H1 (cell line): ENCODE data around the gene SBSN. TPM values are rescaled to one million over a fixed set of nuclear protein-coding genes. Genes with fewer than 3 reads are reported as not detected.

Experiments used
- CTCF ChIA-PET: fragments of 300-600 bp; sonication (Branson Sonifier 250); formaldehyde crosslinking; loops from one replicate; lab custom pipeline; 2021; ENCODE audit not compliant: partially characterized antibody; lab: Charles Lee
- POLR2A ChIA-PET: fragments of 300-600 bp; sonication (Branson Sonifier 250); formaldehyde crosslinking; loops from one replicate; lab custom pipeline; 2021; ENCODE audit warnings: inconsistent platforms; ENCODE audit not compliant: partially characterized antibody; lab: Charles Lee
- DNase-seq, 2 experiments: peaks; one replicate each; pipeline versions ENCODE4 v3.0.0 to v3.0.0-alpha.2; 2010 to 2022; ENCODE audit warnings: low spot score in 2 of 2, low read depth in 1 of 2, mixed read lengths in 1 of 2
- FAIRE-seq: peaks from 2 replicates; lab custom pipeline; 2011; peaks lifted over from hg19 to GRCh38; lab: Jason Lieb, UNC
- H2AFZ ChIP-seq: 2 replicates; pipeline ENCODE4 v1.8.1; 2012; ENCODE audit warnings: low read length, inconsistent platforms
- H2AK5ac ChIP-seq: 2 replicates; pipeline ENCODE4 v1.6.1; 2013; ENCODE audit warnings: low read depth, low read length
- H2BK120ac ChIP-seq: replicated peaks from 2 replicates; pipeline ENCODE3; 2013; ENCODE audit warnings: low read depth, low read length, inconsistent platforms
- H2BK12ac ChIP-seq: 2 replicates; pipeline ENCODE4 v1.6.1; 2013; ENCODE audit warnings: low read depth, low read length
- H2BK15ac ChIP-seq: 2 replicates; pipeline ENCODE4 v1.6.1; 2013; ENCODE audit warnings: low read length
- H2BK20ac ChIP-seq: 2 replicates; pipeline ENCODE4 v1.6.1; 2013; ENCODE audit warnings: low read length
- H2BK5ac ChIP-seq: 2 replicates; pipeline ENCODE4 v1.6.1; 2013; ENCODE audit warnings: low read depth, low read length
- H3K14ac ChIP-seq: 2 replicates; pipeline ENCODE4 v1.6.1; 2013; ENCODE audit warnings: inconsistent platforms; ENCODE audit not compliant: insufficient read length
- H3K18ac ChIP-seq: 2 replicates; pipeline ENCODE4 v1.6.1; 2013; ENCODE audit warnings: low read length; ENCODE audit errors: extremely low read depth
- H3K23ac ChIP-seq: 2 replicates; pipeline ENCODE4 v1.6.1; 2013; ENCODE audit warnings: inconsistent platforms; ENCODE audit not compliant: insufficient read length
- H3K23me2 ChIP-seq: 2 replicates; pipeline ENCODE4 v1.6.1; 2013; ENCODE audit warnings: low read depth, low read length
- H3K27ac ChIP-seq: 2 replicates; pipeline ENCODE4 v1.6.1; 2011; ENCODE audit warnings: low read depth, low read length, inconsistent platforms
- H3K27me3 ChIP-seq, 4 experiments: replicated peaks in 1 of 4; 1 replicate in 1 of 4; 2 replicates in 3 of 4; pipeline versions ENCODE4 v1.6.1 to v1.8.1; 2011 to 2013; ENCODE audit warnings: low read length in 3 of 4, mild to moderate bottlenecking in 3 of 4, inconsistent platforms in 2 of 4, mixed read lengths in 2 of 4, moderate library complexity in 1 of 4; ENCODE audit not compliant: control insufficient read depth in 3 of 4, insufficient read depth in 3 of 4; ENCODE audit errors: extremely low read depth in 1 of 4
- H3K36me3 ChIP-seq, 4 experiments: 2 replicates each; pipeline versions ENCODE4 v1.6.1 to v1.8.1; 2011 to 2013; ENCODE audit warnings: mild to moderate bottlenecking in 4 of 4, low read length in 3 of 4, moderate library complexity in 2 of 4, control low read depth in 1 of 4, inconsistent platforms in 1 of 4; ENCODE audit not compliant: insufficient read depth in 4 of 4, control insufficient read depth in 2 of 4
- H3K4ac ChIP-seq: replicated peaks from 2 replicates; pipeline ENCODE3; 2013; ENCODE audit warnings: low read length, low read depth, mixed read lengths, inconsistent platforms; ENCODE audit not compliant: insufficient read length
- H3K4me1 ChIP-seq, 4 experiments: replicated peaks in 1 of 4; 1 replicate in 1 of 4; 2 replicates in 3 of 4; pipeline versions ENCODE4 v1.6.1 to v1.8.1; 2011 to 2013; ENCODE audit warnings: low read length in 3 of 4, inconsistent platforms in 2 of 4, mixed read lengths in 1 of 4; ENCODE audit not compliant: insufficient read depth in 4 of 4, control insufficient read depth in 3 of 4
- H3K4me2 ChIP-seq, 2 experiments: 2 replicates each; pipeline versions ENCODE4 v1.6.1 to v1.8.1; 2011 to 2013; ENCODE audit warnings: low read depth in 2 of 2, low read length in 2 of 2, control low read depth in 1 of 2, inconsistent platforms in 1 of 2, mild to moderate bottlenecking in 1 of 2; ENCODE audit not compliant: insufficient read depth in 1 of 2
- H3K4me3 ChIP-seq, 4 experiments: fragments of 200-600, 300-600 bp in 1 of 4; sonication (generic), shearing (Covaris generic), sonication (Bioruptor Twin) in 1 of 4; 2 replicates each; pipeline versions ENCODE4 v1.5.1 to v1.8.1; 2011 to 2016; ENCODE audit warnings: low read length in 4 of 4, low read depth in 3 of 4, control low read depth in 2 of 4, inconsistent platforms in 2 of 4, mild to moderate bottlenecking in 2 of 4, mixed read lengths in 1 of 4, moderate library complexity in 1 of 4; ENCODE audit not compliant: insufficient read depth in 2 of 4; ENCODE audit errors: extremely low read depth in 1 of 4
- H3K56ac ChIP-seq: replicated peaks from 2 replicates; pipeline ENCODE3; 2013; ENCODE audit warnings: low read depth, mild to moderate bottlenecking, mixed read lengths, low read length, inconsistent platforms; ENCODE audit not compliant: insufficient read length
- H3K79me1 ChIP-seq: 2 replicates; pipeline ENCODE4 v1.6.1; 2013; ENCODE audit warnings: low read depth, low read length, control low read depth
- H3K79me2 ChIP-seq, 2 experiments: 2 replicates each; pipeline versions ENCODE4 v1.6.1 to v1.8.1; 2012 to 2013; ENCODE audit warnings: low read length in 2 of 2, mild to moderate bottlenecking in 2 of 2, inconsistent platforms in 1 of 2; ENCODE audit not compliant: insufficient read depth in 2 of 2, control insufficient read depth in 1 of 2
- H3K9ac ChIP-seq, 4 experiments: replicated peaks in 1 of 4; 1 replicate in 1 of 4; 2 replicates in 3 of 4; pipeline versions ENCODE4 v1.6.1 to v1.8.1; 2011 to 2013; ENCODE audit warnings: low read depth in 3 of 4, low read length in 3 of 4, control low read depth in 2 of 4, mild to moderate bottlenecking in 2 of 4, moderate library complexity in 2 of 4, inconsistent platforms in 1 of 4; ENCODE audit errors: extremely low read depth in 1 of 4
- H3K9me3 ChIP-seq, 2 experiments: 2 replicates each; pipeline versions ENCODE4 v1.6.1 to v1.8.1; 2012 to 2013; ENCODE audit warnings: mild to moderate bottlenecking in 2 of 2, moderate library complexity in 2 of 2, control low read depth in 1 of 2, inconsistent platforms in 1 of 2, low read depth in 1 of 2, low read length in 1 of 2, mixed read lengths in 1 of 2; ENCODE audit not compliant: insufficient read depth in 2 of 2
- H4K20me1 ChIP-seq, 2 experiments: replicated peaks in 1 of 2; 2 replicates each; pipeline versions ENCODE3 to v1.8.1; 2011 to 2013; ENCODE audit warnings: inconsistent platforms in 2 of 2, low read length in 2 of 2, mild to moderate bottlenecking in 1 of 2; ENCODE audit not compliant: insufficient read depth in 2 of 2, control insufficient read depth in 1 of 2
- H4K5ac ChIP-seq: 2 replicates; pipeline ENCODE4 v1.6.1; 2013; ENCODE audit warnings: low read length, low read depth, mixed read lengths, inconsistent platforms; ENCODE audit not compliant: insufficient read length
- H4K8ac ChIP-seq: 2 replicates; pipeline ENCODE4 v1.8.0; 2013; ENCODE audit warnings: mild to moderate bottlenecking, moderate library complexity, low read length, inconsistent platforms; ENCODE audit not compliant: insufficient read depth; ENCODE audit errors: extremely low read depth
- H4K91ac ChIP-seq: replicated peaks from 2 replicates; pipeline ENCODE3; 2013; ENCODE audit warnings: low read length, mixed read lengths, inconsistent platforms; ENCODE audit not compliant: insufficient read length
- CTBP2 ChIP-seq: IDR thresholded peaks from 2 replicates; pipeline ENCODE4 v1.7.0; 2011; ENCODE audit warnings: borderline replicate concordance, mild to moderate bottlenecking, moderate library complexity, mixed read lengths, low read length; ENCODE audit not compliant: insufficient read depth, insufficient read length
- POLR2AphosphoS5 ChIP-seq: IDR thresholded peaks from 2 replicates; pipeline ENCODE4 v1.6.1; 2011; ENCODE audit warnings: low read depth, low read length
- POU5F1 ChIP-seq: IDR thresholded peaks from 2 replicates; pipeline ENCODE4 v1.6.1; 2011; ENCODE audit warnings: low read depth, mild to moderate bottlenecking, low read length, moderate library complexity
- SIRT6 ChIP-seq: IDR thresholded peaks from one replicate; pipeline ENCODE4 v1.7.1; 2012; ENCODE audit warnings: low read length, inconsistent platforms
- WGBS, 2 experiments: shearing (Covaris generic) in 1 of 2; methylation state at CpG; one replicate each; pipeline versions ENCODE4 v1.1.6 to v1.1.7; 2013 to 2015; ENCODE audit warnings: low lambda C conversion rate in 2 of 2, mixed read lengths in 2 of 2, inconsistent platforms in 1 of 2, low coverage in 1 of 2, missing lambda C conversion rate in 1 of 2; ENCODE audit not compliant: insufficient replicate concordance in 2 of 2, insufficient coverage in 1 of 2, insufficient read length in 1 of 2; ENCODE audit errors: extremely low coverage in 1 of 2, missing lambda C conversion rate in 1 of 2; 5-methylcytosine and 5-hydroxymethylcytosine counted together
- polyA plus RNA-seq, 7 experiments: library from polyadenylated mRNA; depleted of rRNA in 3 of 7; stranded (reverse) in 5 of 7; unstranded in 2 of 7; fragments of >200 nt in 5 of 7; fragments of 200-250 nt in 2 of 7; gene quantifications; 1 replicate in 5 of 7; 2 replicates in 1 of 7; 4 replicates in 1 of 7; pipeline versions ENCODE4 v1.2.1 to v1.2.3, GENCODE V29; 2011 to 2013; ENCODE audit warnings: missing spikeins in 2 of 7, mixed read lengths in 2 of 7
- total RNA-seq: library from RNA; stranded (reverse); fragmentation: NEBNext Ultra II Directional; extraction: Animal tissue kit (Norgen Biotek cat#: 25700); gene quantifications from 2 replicates; pipeline ENCODE4 v1.2.1, GENCODE V29; 2021
- TF ChIP-seq, protein P1 (sequence below): IDR thresholded peaks from 2 replicates; pipeline ENCODE4 v1.6.1; 2012; ENCODE audit warnings: low read length, inconsistent platforms

Gene SBSN
- total and polyA plus RNA-seq, 2 of the 8 experiments (the other 6 are each of a cell fraction or from before 2014, with no cell fraction given): not detected

GRCh38 chr19:35512831-35513627 is 15.1 kb downstream of the SBSN start:
- no peak overlapping the region for H3K9ac ChIP-seq
- H3K9me3 ChIP-seq: no peaks in the 10 kb centered on the region
- H3K79me2 ChIP-seq: peaks cover 0 to 17% of the 10 kb centered on the region in 2 experiments; a peak in 2 of 4 replicates
- no peak overlapping the region for H4K91ac ChIP-seq
- FAIRE-seq (no peak), DNase-seq (no peak)
- H2BK15ac ChIP-seq: no peak overlapping the region
- no peak overlapping the region for H2BK120ac ChIP-seq
- peaks cover 0 to 24% (median 20%) of the 10 kb centered on the region in 4 experiments; a peak in 6 of 7 replicates for H3K4me1 ChIP-seq
- H3K14ac ChIP-seq: no peak overlapping the region
- peak overlapping the region; percentile 64 to 75 for H3K4me2 ChIP-seq
- H3K79me1 ChIP-seq: no peaks in the 10 kb centered on the region; the same call in 1 of the 2 replicates
- H3K27me3 ChIP-seq: peaks cover 0 to 11% (median 6%) of the 10 kb centered on the region in 4 experiments; a peak in 3 of 7 replicates
- H2BK5ac ChIP-seq: no peak overlapping the region
- no peak overlapping the region for H3K27ac ChIP-seq
- H3K18ac ChIP-seq: no peak overlapping the region
- no peak overlapping the region for H3K23ac ChIP-seq
- H2AFZ ChIP-seq: no peak overlapping the region
- peaks cover 0 to 4% (median 0%) of the 10 kb centered on the region in 4 experiments; a peak in 1 of 8 replicates for H3K36me3 ChIP-seq
- H2BK20ac ChIP-seq: 0 out of 2 replicates have a peak overlapping the region, but pooled peaks have one; percentile 18
- ChIA-PET POLR2A (interaction anchor here (0.8 to 2.1 kb wide), 5 partner anchors 9 to 75 kb away, joined by 3 to 7 read pairs (median 3); no protein-coding TSS in a partner anchor), CTCF (interaction anchor here (1.2 to 2.0 kb wide), 6 partner anchors 10 to 99 kb away, joined by 5 to 9 read pairs (median 6); no protein-coding TSS in a partner anchor)
- no peak overlapping the region for H4K5ac ChIP-seq
- H2AK5ac ChIP-seq: no peak overlapping the region
- H3K4ac ChIP-seq: no peak overlapping the region
- H3K56ac ChIP-seq: no peak overlapping the region
- peak overlapping the region; percentile 69; the same call in 1 of the 2 replicates for H2BK12ac ChIP-seq
- H3K4me3 ChIP-seq: peak overlapping the region in 1 of 4 experiments; percentile 57; a peak in 1 of 8 replicates
- peaks cover 0 to under 1% of the 10 kb centered on the region in 2 experiments for H4K20me1 ChIP-seq
- 84% methylated on average over 15 of the region's 15 CpGs; no CpG with 5 or more reads in 1 of the 2 experiments for WGBS, 2 experiments
- TF ChIP-seq POLR2AphosphoS5: no peak
- no peak for TF ChIP-seq CTBP2
- TF ChIP-seq, protein P1, sequence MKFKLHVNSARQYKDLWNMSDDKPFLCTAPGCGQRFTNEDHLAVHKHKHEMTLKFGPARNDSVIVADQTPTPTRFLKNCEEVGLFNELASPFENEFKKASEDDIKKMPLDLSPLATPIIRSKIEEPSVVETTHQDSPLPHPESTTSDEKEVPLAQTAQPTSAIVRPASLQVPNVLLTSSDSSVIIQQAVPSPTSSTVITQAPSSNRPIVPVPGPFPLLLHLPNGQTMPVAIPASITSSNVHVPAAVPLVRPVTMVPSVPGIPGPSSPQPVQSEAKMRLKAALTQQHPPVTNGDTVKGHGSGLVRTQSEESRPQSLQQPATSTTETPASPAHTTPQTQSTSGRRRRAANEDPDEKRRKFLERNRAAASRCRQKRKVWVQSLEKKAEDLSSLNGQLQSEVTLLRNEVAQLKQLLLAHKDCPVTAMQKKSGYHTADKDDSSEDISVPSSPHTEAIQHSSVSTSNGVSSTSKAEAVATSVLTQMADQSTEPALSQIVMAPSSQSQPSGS: no peak
- no peak for TF ChIP-seq SIRT6
- no peak for TF ChIP-seq POU5F1
- peaks cover 14% of the 10 kb centered on the region for H3K23me2 ChIP-seq
- H4K8ac ChIP-seq: peak overlapping the region; percentile 70; the same call in 1 of the 2 replicates
